GM12873 (cell line): Measurements from ENCODE around the gene NAT16.

ENCODE experiments used
- CTCF ChIP-seq: IDR thresholded peaks from 2 replicates; pipeline ENCODE4 v1.5.1; 2012; ENCODE audit warnings: low read depth, mild to moderate bottlenecking, moderate library complexity, low read length, control low read depth; ENCODE audit not compliant: insufficient read depth; ENCODE audit errors: missing control alignments

The NAT16 gene

GRCh38 chr7:101179117-101179516 is 976 bp downstream of the NAT16 start:
- no peak for TF ChIP-seq CTCF

GRCh38 chr7:101177644-101178043 is 2.4 kb downstream of the NAT16 start:
- no peak for TF ChIP-seq CTCF

- no peak for TF ChIP-seq CTCF
These were observed 4.4 kb downstream of the NAT16 start for GRCh38 chr7:101175664-101176063.

- TF ChIP-seq CTCF, result no peak
These were observed 5.7 kb downstream of the NAT16 start for GRCh38 chr7:101174322-101174854.

- TF ChIP-seq CTCF, result no peak
These were observed 6.3 kb downstream of the NAT16 start for GRCh38 chr7:101173752-101174244.

- TF ChIP-seq CTCF, result no peak
These were observed 7.0 kb downstream of the NAT16 start for GRCh38 chr7:101172854-101173751.

- TF ChIP-seq CTCF, result no peak
These were observed 7.9 kb downstream of the NAT16 start for GRCh38 chr7:101172005-101172853.
